Measurements from ENCODE around the gene VENTX. TPM values are rescaled to one million over a fixed set of nuclear protein-coding genes. Genes with fewer than 3 reads are reported as not detected.
"Not testable (repeated sequence)": the region's sequence is repeated elsewhere in the genome, so short reads cannot be mapped to it uniquely, and the experiment has no call there.

Gene VENTX
- total RNA-seq, 1 donor from 2014 or later: not detected

- Mint-ChIP-seq H3K27ac (ENCODE audit: unreplicated experiment) (no peak overlapping the region), H3K27me3 (ENCODE audit: low read depth) (no peaks in the 10 kb centered on the region), H3K9me3 (ENCODE audit: low read depth) (no peaks in the 10 kb centered on the region), H3K4me1 (ENCODE audit: low read depth) (peaks cover 8% of the 10 kb centered on the region), H3K4me3 (ENCODE audit: unreplicated experiment) (no peak overlapping the region), H3K36me3 (ENCODE audit: low read depth) (no peaks in the 10 kb centered on the region)
- no peak for TF ChIP-seq CTCF (IDR thresholded peaks at IDR 0.05)
- no peak for DNase-seq (ENCODE audit: low spot score)
Measured at GRCh38 chr10:133264461-133264860, 26.8 kb downstream of the VENTX start.

- not testable (repeated sequence) for H3K27ac Mint-ChIP-seq (ENCODE audit: unreplicated experiment); DNase-seq (ENCODE audit: low spot score); H3K4me3 Mint-ChIP-seq (ENCODE audit: unreplicated experiment); H3K36me3 Mint-ChIP-seq (ENCODE audit: low read depth); H3K4me1 Mint-ChIP-seq (ENCODE audit: low read depth); H3K9me3 Mint-ChIP-seq (ENCODE audit: low read depth); H3K27me3 Mint-ChIP-seq (ENCODE audit: low read depth)
Measured at GRCh38 chr10:133265052-133265451, 27.4 kb downstream of the VENTX start.

- H3K36me3 Mint-ChIP-seq (ENCODE audit: low read depth): no peaks in the 10 kb centered on the region
- no peaks in the 10 kb centered on the region for H3K4me1 Mint-ChIP-seq (ENCODE audit: low read depth)
- no peaks in the 10 kb centered on the region for H3K27me3 Mint-ChIP-seq (ENCODE audit: low read depth)
- no peaks in the 10 kb centered on the region for H3K9me3 Mint-ChIP-seq (ENCODE audit: low read depth)
- DNase-seq (ENCODE audit: low spot score): no peak
- no peak for TF ChIP-seq CTCF (IDR thresholded peaks at IDR 0.05)
- H3K27ac Mint-ChIP-seq (ENCODE audit: unreplicated experiment): no peak overlapping the region
- no peak overlapping the region for H3K4me3 Mint-ChIP-seq (ENCODE audit: unreplicated experiment)
Measured at GRCh38 chr10:133266056-133266795, 28.6 kb downstream of the VENTX start.

- no peak for DNase-seq (ENCODE audit: low spot score)
- no peak for TF ChIP-seq CTCF (IDR thresholded peaks at IDR 0.05)
- H3K27me3 Mint-ChIP-seq (ENCODE audit: low read depth): no peaks in the 10 kb centered on the region
- no peaks in the 10 kb centered on the region for H3K36me3 Mint-ChIP-seq (ENCODE audit: low read depth)
- no peak overlapping the region for H3K27ac Mint-ChIP-seq (ENCODE audit: unreplicated experiment)
- no peaks in the 10 kb centered on the region for H3K9me3 Mint-ChIP-seq (ENCODE audit: low read depth)
- no peak overlapping the region for H3K4me3 Mint-ChIP-seq (ENCODE audit: unreplicated experiment)
- H3K4me1 Mint-ChIP-seq (ENCODE audit: low read depth): no peaks in the 10 kb centered on the region
Measured at GRCh38 chr10:133267293-133267692, 29.6 kb downstream of the VENTX start.

- TF ChIP-seq CTCF (IDR thresholded peaks at IDR 0.05): no peak
- no peaks in the 10 kb centered on the region for H3K4me1 Mint-ChIP-seq (ENCODE audit: low read depth)
Measured at GRCh38 chr10:133267829-133268228, 30.2 kb downstream of the VENTX start.

GRCh38 chr10:133268532-133268931, 30.9 kb downstream of the VENTX start:
- DNase-seq (ENCODE audit: low spot score): no peak
- Mint-ChIP-seq H3K4me1 (ENCODE audit: low read depth) (no peaks in the 10 kb centered on the region), H3K27me3 (ENCODE audit: low read depth) (no peaks in the 10 kb centered on the region), H3K27ac (ENCODE audit: unreplicated experiment) (no peak overlapping the region), H3K36me3 (ENCODE audit: low read depth) (no peaks in the 10 kb centered on the region), H3K4me3 (ENCODE audit: unreplicated experiment) (no peak overlapping the region), H3K9me3 (ENCODE audit: low read depth) (no peaks in the 10 kb centered on the region)
- TF ChIP-seq CTCF (IDR thresholded peaks at IDR 0.05): no peak

More at GRCh38 chr10:133267829-133268228, 30.2 kb downstream of the VENTX start:
- Mint-ChIP-seq H3K4me3 (ENCODE audit: unreplicated experiment) (no peak overlapping the region), H3K27ac (ENCODE audit: unreplicated experiment) (no peak overlapping the region), H3K27me3 (ENCODE audit: low read depth) (no peaks in the 10 kb centered on the region), H3K9me3 (ENCODE audit: low read depth) (no peaks in the 10 kb centered on the region), H3K36me3 (ENCODE audit: low read depth) (no peaks in the 10 kb centered on the region)
- DNase-seq (ENCODE audit: low spot score): no peak

Data from chondrocyte (in vitro differentiated cells).